ENCODE data around the gene ATP9A.

- TF ChIP-seq CTCF (IDR thresholded peaks at IDR 0.05) (no peak), POLR2A (IDR thresholded peaks at IDR 0.05) (no peak)
Measured at GRCh38 chr20:51760905-51761546, 7.2 kb downstream of the ATP9A start.

Measured in tibial nerve (tissue), 3 donors.